Body of pancreas (tissue), 4 donors: ENCODE results near the gene MOBP.

Source experiments
- POLR2A ChIP-seq, 3 donors: fragments of 450-650 bp; IDR thresholded peaks; one replicate each; pipeline ENCODE4 v1.6.1; 2016; ENCODE audit warnings: antibody characterized with exemption in 3 of 3, mild to moderate bottlenecking in 2 of 3
- TF ChIP-seq, protein P1 (sequence below), 7 experiments: fragments of 450-650 bp in 4 of 7; fragments of 200-600 bp in 3 of 7; sonication (generic) in 3 of 7; IDR thresholded peaks; one replicate each; pipeline ENCODE4 v1.5.1; 2016 to 2019; ENCODE audit warnings: antibody characterized with exemption in 7 of 7

DNA sequence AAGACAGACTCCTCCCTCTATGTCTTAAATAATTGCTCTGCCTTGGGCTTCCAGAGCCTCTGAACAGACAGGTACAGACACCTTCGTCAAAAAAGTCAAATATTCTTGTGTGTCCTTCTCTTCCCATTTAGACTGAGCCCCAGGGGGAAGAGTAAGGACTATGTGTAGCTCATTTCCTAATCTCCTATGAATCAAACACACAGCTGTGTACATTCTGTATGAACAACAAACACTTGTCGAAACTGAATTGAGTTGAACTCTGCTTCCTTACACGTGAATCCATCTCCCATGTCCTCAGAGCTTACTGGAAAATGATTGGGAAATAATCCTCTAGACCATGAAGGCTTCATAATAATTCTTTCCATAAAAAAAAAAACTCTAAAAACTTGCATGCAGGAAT is 80.8 kb downstream of the MOBP start:
- TF ChIP-seq, protein P1, sequence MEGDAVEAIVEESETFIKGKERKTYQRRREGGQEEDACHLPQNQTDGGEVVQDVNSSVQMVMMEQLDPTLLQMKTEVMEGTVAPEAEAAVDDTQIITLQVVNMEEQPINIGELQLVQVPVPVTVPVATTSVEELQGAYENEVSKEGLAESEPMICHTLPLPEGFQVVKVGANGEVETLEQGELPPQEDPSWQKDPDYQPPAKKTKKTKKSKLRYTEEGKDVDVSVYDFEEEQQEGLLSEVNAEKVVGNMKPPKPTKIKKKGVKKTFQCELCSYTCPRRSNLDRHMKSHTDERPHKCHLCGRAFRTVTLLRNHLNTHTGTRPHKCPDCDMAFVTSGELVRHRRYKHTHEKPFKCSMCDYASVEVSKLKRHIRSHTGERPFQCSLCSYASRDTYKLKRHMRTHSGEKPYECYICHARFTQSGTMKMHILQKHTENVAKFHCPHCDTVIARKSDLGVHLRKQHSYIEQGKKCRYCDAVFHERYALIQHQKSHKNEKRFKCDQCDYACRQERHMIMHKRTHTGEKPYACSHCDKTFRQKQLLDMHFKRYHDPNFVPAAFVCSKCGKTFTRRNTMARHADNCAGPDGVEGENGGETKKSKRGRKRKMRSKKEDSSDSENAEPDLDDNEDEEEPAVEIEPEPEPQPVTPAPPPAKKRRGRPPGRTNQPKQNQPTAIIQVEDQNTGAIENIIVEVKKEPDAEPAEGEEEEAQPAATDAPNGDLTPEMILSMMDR (IDR thresholded peaks at IDR 0.05): no peak
- no peak for TF ChIP-seq POLR2A (IDR thresholded peaks at IDR 0.05)
